CD4-positive, CD25-positive, alpha-beta regulatory T cell (primary cell): ENCODE data around the gene NEU2. TPM values are rescaled to one million over a fixed set of nuclear protein-coding genes. Genes with fewer than 3 reads are reported as not detected.
"Not testable (repeated sequence)": the region's sequence is repeated elsewhere in the genome, so short reads cannot be mapped to it uniquely, and the experiment has no call there.

Source experiments
- ATAC-seq, 2 donors: fragments of 150-1000 bp; cut with Tn5 transposase; one replicate each; pipeline ENCODE4 v1.10.0; 2021; ENCODE audit warnings: low read depth in 2 of 2, moderate number of reproducible peaks in 2 of 2, moderate library complexity in 1 of 2
- DNase-seq, 3 donors: peaks; one replicate each; pipeline versions ENCODE4 v3.0.0 to v3.0.0-alpha.2; 2012 to 2022; ENCODE audit warnings: mixed read lengths in 1 of 3
- H3K27ac ChIP-seq: one replicate; pipeline ENCODE4 v1.7.0; 2013; ENCODE audit warnings: mild to moderate bottlenecking, low read length; ENCODE audit not compliant: insufficient read depth, poor library complexity, severe bottlenecking
- H3K27me3 ChIP-seq: one replicate; pipeline ENCODE4 v1.7.0; 2013; ENCODE audit warnings: low read length; ENCODE audit not compliant: control insufficient read depth, insufficient read depth
- H3K36me3 ChIP-seq: one replicate; pipeline ENCODE4 v1.7.0; 2013; ENCODE audit warnings: mild to moderate bottlenecking, low read length, moderate library complexity; ENCODE audit not compliant: control insufficient read depth, insufficient read depth
- H3K4me1 ChIP-seq: 2 replicates; pipeline ENCODE4 v1.7.0; 2013; ENCODE audit warnings: mild to moderate bottlenecking, low read length; ENCODE audit not compliant: insufficient read depth, control insufficient read depth, poor library complexity, severe bottlenecking
- H3K4me3 ChIP-seq: one replicate; pipeline ENCODE4 v1.7.0; 2013; ENCODE audit warnings: low read depth, mild to moderate bottlenecking, low read length, moderate library complexity
- H3K9me3 ChIP-seq, 2 experiments: 1 replicate in 1 of 2; 2 replicates in 1 of 2; pipeline ENCODE4 v1.7.0; 2013; ENCODE audit warnings: low read length in 2 of 2, mild to moderate bottlenecking in 1 of 2, moderate library complexity in 1 of 2; ENCODE audit not compliant: control insufficient read depth in 2 of 2
- H3K27ac Mint-ChIP-seq, 3 donors: one replicate each; pipeline ENCODE4 v1.8.0; 2020 to 2022; ENCODE audit warnings: mild to moderate bottlenecking in 3 of 3, mixed read lengths in 3 of 3, moderate library complexity in 2 of 3
- H3K27me3 Mint-ChIP-seq: one replicate; pipeline ENCODE4 v1.8.0; 2022; ENCODE audit warnings: mild to moderate bottlenecking, mixed read lengths
- H3K36me3 Mint-ChIP-seq: one replicate; pipeline ENCODE4 v1.8.0; 2020; ENCODE audit warnings: mixed read lengths
- H3K4me1 Mint-ChIP-seq, 4 donors: one replicate each; pipeline ENCODE4 v1.8.0; 2020 to 2022; ENCODE audit warnings: mixed read lengths in 4 of 4, mild to moderate bottlenecking in 1 of 4
- H3K4me3 Mint-ChIP-seq, 4 donors: one replicate each; pipeline ENCODE4 v1.8.0; 2020 to 2022; ENCODE audit warnings: mild to moderate bottlenecking in 4 of 4, mixed read lengths in 4 of 4, moderate library complexity in 3 of 4
- H3K9me3 Mint-ChIP-seq, 7 donors: one replicate each; pipeline ENCODE4 v1.8.0; 2020 to 2022; ENCODE audit warnings: mixed read lengths in 7 of 7, mild to moderate bottlenecking in 3 of 7, moderate library complexity in 2 of 7
- polyA plus RNA-seq, 4 donors: library from polyadenylated mRNA; unstranded; fragments of 300-500 nt; fragmentation: Illumina TruSeq; gene quantifications; one replicate each; pipeline ENCODE4 v1.2.3, GENCODE V29; 2021
- total RNA-seq: library from RNA; stranded (reverse); gene quantifications from one replicate; pipeline ENCODE4 v1.2.3, GENCODE V29; 2022

NEU2 gene
- total and polyA plus RNA-seq, 5 donors from 2014 or later = not detected

DNA sequence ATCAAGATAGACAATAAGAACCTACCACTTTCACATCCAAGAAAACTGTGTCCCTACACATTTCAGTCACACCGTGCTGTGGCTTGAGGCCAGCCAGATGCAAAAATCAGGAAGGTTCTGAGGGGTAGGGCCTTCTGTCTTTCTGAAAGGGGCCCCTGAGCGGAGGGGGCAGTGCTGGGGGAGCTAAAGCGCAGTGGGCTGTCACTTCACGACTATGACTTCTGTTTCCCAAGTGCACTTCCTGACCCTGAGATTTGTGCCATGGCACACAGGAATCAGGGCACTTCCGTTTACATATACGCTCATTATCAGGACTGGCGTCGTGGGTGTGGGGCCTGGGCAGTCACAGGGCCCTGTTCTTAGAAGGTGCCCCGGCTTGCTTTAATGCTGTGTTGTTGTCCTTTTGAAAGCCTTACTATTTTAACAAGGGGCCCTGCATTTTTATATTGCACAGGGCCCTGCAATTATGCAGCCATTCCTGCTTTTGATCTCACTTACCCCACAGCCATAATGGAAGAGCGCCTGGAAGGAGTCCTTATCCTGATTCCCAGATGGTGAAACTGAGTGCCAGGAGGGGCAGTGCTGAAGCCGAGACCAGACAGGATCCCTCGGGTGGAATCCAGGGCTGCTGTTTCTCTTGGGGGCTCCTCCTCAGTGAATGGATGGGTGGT is 20.0 kb upstream of the NEU2 start:
- H3K4me1 Mint-ChIP-seq = no peaks in the 10 kb centered on the region
- no peaks in the 10 kb centered on the region for H3K9me3 ChIP-seq
- peaks cover 5% of the 10 kb centered on the region for H3K27me3 Mint-ChIP-seq
- no peaks in the 10 kb centered on the region for H3K36me3 Mint-ChIP-seq
- no peak overlapping the region for H3K27ac Mint-ChIP-seq
- no peak overlapping the region for H3K4me3 ChIP-seq
- no peak for DNase-seq
- H3K27me3 ChIP-seq = no peaks in the 10 kb centered on the region
- H3K4me3 Mint-ChIP-seq = no peak overlapping the region
- no peak for ATAC-seq
- no peaks in the 10 kb centered on the region for H3K4me1 ChIP-seq
- no peaks in the 10 kb centered on the region for H3K36me3 ChIP-seq
- H3K9me3 Mint-ChIP-seq = peaks cover 0 to 6% (median 2%) of the 10 kb centered on the region in 7 donors
- no peak overlapping the region for H3K27ac ChIP-seq

- Histone ChIP-seq H3K27ac (no peak within 1 kb of the TSS), H3K4me1 (no peaks in the 10 kb centered on the region), H3K27me3 (no peaks in the 10 kb centered on the region), H3K4me3 (no peak within 1 kb of the TSS), H3K36me3 (no peaks in the 10 kb centered on the region), H3K9me3 (no peaks in the 10 kb centered on the region)
- DNase-seq (no peak), ATAC-seq (no peak)
- H3K4me3 Mint-ChIP-seq = no peak within 1 kb of the TSS
- peaks cover 0 to 6% (median 2%) of the 10 kb centered on the region in 7 donors for H3K9me3 Mint-ChIP-seq
- H3K36me3 Mint-ChIP-seq = no peaks in the 10 kb centered on the region
- H3K27ac Mint-ChIP-seq = no peak within 1 kb of the TSS
- H3K27me3 Mint-ChIP-seq = peaks cover 5% of the 10 kb centered on the region
- H3K4me1 Mint-ChIP-seq = no peaks in the 10 kb centered on the region
These were observed 19.4 kb upstream of the NEU2 start, which contains the start of gene NGEF for GRCh38 chr2:233013027-233013461. TSS of gene NGEF (minus strand) at chr2:233013256. CDS start at chr2:232974890, 38,366 bp downstream.

DNA sequence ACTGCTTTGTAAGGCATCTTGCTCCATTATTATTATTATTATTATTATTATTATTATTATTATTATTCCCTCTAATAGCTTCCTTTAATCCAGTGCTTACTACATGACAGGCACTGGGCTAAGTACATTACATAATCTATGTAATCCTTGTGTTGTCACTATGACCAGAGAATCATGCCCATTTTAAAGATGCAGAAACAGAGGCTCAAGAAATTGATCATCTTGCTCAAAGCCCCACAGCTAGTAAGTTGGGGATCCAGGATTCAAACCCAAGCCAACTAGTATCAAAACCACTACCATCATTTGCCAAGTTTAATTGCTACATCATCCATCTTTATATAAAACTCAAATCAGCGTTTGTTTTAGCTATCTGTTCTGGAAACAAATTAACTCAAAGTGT is 18.8 kb upstream of the NEU2 start:
- Mint-ChIP-seq H3K27me3 (peaks cover 5% of the 10 kb centered on the region), H3K4me3 (no peak overlapping the region), H3K9me3 (peaks cover 0 to 6% (median 2%) of the 10 kb centered on the region in 7 donors), H3K27ac (no peak overlapping the region), H3K4me1 (no peaks in the 10 kb centered on the region), H3K36me3 (no peaks in the 10 kb centered on the region)
- H3K27ac ChIP-seq = no peak overlapping the region
- ATAC-seq (no peak), DNase-seq (no peak)
- no peaks in the 10 kb centered on the region for H3K27me3 ChIP-seq
- no peaks in the 10 kb centered on the region for H3K4me1 ChIP-seq
- no peaks in the 10 kb centered on the region for H3K9me3 ChIP-seq
- no peak overlapping the region for H3K4me3 ChIP-seq
- H3K36me3 ChIP-seq = no peaks in the 10 kb centered on the region

DNA sequence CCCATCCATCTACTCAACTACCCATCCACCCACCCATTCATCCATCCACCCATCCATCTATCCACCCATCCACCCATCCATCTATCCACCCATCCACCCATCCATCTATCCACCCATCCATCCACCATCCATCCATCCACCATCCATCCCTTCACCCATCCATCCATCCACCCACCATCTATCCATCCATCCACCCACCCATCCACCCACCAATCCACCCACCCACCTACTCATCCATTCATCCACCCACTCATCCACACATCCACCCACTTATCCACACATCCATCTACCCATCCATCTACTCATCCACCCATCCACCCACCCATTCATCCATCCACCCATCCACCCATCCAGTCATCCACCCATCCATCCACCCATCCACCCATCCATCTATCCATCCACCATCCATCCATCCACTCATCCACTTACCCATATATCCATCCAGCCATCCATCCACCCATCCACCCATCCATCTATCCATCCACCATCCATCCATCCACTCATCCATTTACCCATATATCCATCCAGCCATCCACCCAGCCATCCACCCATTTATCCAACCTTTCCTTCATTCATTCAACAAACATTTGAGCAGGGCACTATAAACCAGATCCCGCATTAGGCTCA is 17.3 kb upstream of the NEU2 start:
- ATAC-seq (no peak), DNase-seq (no peak)
- no peaks in the 10 kb centered on the region for H3K9me3 ChIP-seq
- Mint-ChIP-seq H3K9me3 (peaks cover 0 to 7% (median 2%) of the 10 kb centered on the region in 7 donors), H3K27me3 (peaks cover 5% of the 10 kb centered on the region), H3K36me3 (no peaks in the 10 kb centered on the region), H3K4me3 (no peak overlapping the region), H3K27ac (no peak overlapping the region), H3K4me1 (no peaks in the 10 kb centered on the region)
- H3K27ac ChIP-seq = no peak overlapping the region
- H3K4me3 ChIP-seq = no peak overlapping the region
- H3K27me3 ChIP-seq = no peaks in the 10 kb centered on the region
- no peaks in the 10 kb centered on the region for H3K36me3 ChIP-seq
- H3K4me1 ChIP-seq = no peaks in the 10 kb centered on the region

DNA sequence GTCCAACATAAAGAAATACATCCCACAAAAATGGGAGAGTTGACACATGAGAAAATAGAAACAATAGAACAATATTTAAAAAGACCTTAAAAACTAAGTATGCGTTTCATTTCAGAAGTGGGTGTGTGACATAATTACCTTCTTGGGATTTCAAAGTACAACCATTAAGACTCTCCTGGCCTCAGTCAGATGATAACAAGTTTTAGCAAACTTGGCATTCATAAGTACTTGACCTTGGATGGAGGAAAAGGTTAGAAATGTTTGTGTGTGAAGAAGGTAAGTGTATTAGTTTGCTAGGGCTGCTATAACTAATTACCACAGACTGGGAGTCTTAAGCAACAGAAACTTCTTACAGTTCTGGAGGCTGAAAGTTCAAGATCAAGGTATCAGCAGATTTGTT is 14.5 kb upstream of the NEU2 start:
- Mint-ChIP-seq H3K4me3 (no peak overlapping the region), H3K27ac (no peak overlapping the region), H3K27me3 (peaks cover 4% of the 10 kb centered on the region), H3K9me3 (peaks cover 0 to 5% (median 2%) of the 10 kb centered on the region in 7 donors), H3K36me3 (no peaks in the 10 kb centered on the region), H3K4me1 (no peaks in the 10 kb centered on the region)
- Histone ChIP-seq H3K4me3 (no peak overlapping the region), H3K27me3 (no peaks in the 10 kb centered on the region), H3K9me3 (no peaks in the 10 kb centered on the region), H3K4me1 (no peaks in the 10 kb centered on the region), H3K27ac (no peak overlapping the region), H3K36me3 (no peaks in the 10 kb centered on the region)
- DNase-seq = no peak
- ATAC-seq = no peak

DNA sequence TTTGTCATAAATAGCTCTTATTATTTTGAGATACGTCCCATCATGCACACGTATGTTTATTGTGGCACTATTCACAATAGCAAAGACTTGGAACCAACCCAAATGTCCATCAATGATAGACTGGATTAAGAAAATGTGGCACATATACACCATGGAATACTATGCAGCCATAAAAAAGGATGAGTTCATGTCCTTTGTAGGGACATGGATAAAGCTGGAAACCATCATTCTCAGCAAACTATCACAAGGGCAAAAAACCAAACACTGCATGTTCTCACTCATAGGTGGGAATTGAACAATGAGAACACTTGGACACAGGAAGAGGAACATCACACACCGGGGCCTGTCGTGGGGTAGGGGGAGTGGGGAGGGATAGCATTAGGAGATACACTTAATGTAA is 12.9 kb upstream of the NEU2 start:
- not testable (repeated sequence) for H3K9me3 Mint-ChIP-seq, ATAC-seq, H3K27ac Mint-ChIP-seq, H3K36me3 Mint-ChIP-seq, H3K4me3 Mint-ChIP-seq, H3K36me3 ChIP-seq, DNase-seq, H3K27me3 ChIP-seq, H3K4me1 ChIP-seq, H3K9me3 ChIP-seq, H3K27ac ChIP-seq, H3K4me3 ChIP-seq, H3K4me1 Mint-ChIP-seq, H3K27me3 Mint-ChIP-seq

- H3K27ac Mint-ChIP-seq = peak overlapping the region in 1 of 3 donors; percentile 87
- DNase-seq (no peak), ATAC-seq (no peak)
- H3K36me3 Mint-ChIP-seq = no peaks in the 10 kb centered on the region
- H3K9me3 Mint-ChIP-seq = peaks cover 0 to 5% (median 2%) of the 10 kb centered on the region in 7 donors
- H3K9me3 ChIP-seq = no peaks in the 10 kb centered on the region
- no peaks in the 10 kb centered on the region for H3K4me1 ChIP-seq
- no peaks in the 10 kb centered on the region for H3K36me3 ChIP-seq
- no peak overlapping the region for H3K4me3 ChIP-seq
- H3K27me3 ChIP-seq = no peaks in the 10 kb centered on the region
- H3K27me3 Mint-ChIP-seq = peaks cover 4% of the 10 kb centered on the region
- H3K4me1 Mint-ChIP-seq = no peaks in the 10 kb centered on the region
- H3K27ac ChIP-seq = no peak overlapping the region
- no peak overlapping the region for H3K4me3 Mint-ChIP-seq
These were observed 12.0 kb upstream of the NEU2 start for GRCh38 chr2:233020454-233020853.

DNA sequence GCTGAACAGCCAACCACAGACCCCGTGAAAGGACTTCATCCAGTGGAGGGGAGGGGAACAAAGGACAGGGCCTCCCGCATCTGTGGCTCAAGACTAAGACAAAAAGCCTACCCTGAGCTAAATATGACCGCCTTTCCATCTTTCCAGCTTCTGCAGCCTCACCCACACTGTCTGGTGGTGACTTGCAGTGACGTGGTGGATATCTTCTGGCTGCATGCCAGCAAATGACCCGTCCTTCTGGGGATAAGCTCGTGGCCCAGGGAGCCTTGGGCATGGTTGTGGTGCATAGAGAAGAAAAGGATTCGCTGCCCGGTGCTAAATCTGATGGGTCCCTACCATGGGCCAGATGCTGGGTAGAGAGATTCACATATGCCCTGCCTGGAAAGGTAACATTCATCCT is 10.7 kb upstream of the NEU2 start:
- no peak for ATAC-seq
- H3K27me3 ChIP-seq = no peaks in the 10 kb centered on the region
- no peak overlapping the region for H3K4me3 Mint-ChIP-seq
- H3K9me3 Mint-ChIP-seq = peaks cover 0 to 5% (median 0%) of the 10 kb centered on the region in 7 donors
- no peak for DNase-seq
- no peaks in the 10 kb centered on the region for H3K36me3 ChIP-seq
- H3K27ac ChIP-seq = no peak overlapping the region
- H3K4me3 ChIP-seq = no peak overlapping the region
- peaks cover 4% of the 10 kb centered on the region for H3K27me3 Mint-ChIP-seq
- no peaks in the 10 kb centered on the region for H3K36me3 Mint-ChIP-seq
- no peaks in the 10 kb centered on the region for H3K9me3 ChIP-seq
- no peaks in the 10 kb centered on the region for H3K4me1 ChIP-seq
- H3K4me1 Mint-ChIP-seq = no peaks in the 10 kb centered on the region
- H3K27ac Mint-ChIP-seq = no peak overlapping the region
